Measurements from ENCODE around the gene CAPG.

Gene CAPG

DNA sequence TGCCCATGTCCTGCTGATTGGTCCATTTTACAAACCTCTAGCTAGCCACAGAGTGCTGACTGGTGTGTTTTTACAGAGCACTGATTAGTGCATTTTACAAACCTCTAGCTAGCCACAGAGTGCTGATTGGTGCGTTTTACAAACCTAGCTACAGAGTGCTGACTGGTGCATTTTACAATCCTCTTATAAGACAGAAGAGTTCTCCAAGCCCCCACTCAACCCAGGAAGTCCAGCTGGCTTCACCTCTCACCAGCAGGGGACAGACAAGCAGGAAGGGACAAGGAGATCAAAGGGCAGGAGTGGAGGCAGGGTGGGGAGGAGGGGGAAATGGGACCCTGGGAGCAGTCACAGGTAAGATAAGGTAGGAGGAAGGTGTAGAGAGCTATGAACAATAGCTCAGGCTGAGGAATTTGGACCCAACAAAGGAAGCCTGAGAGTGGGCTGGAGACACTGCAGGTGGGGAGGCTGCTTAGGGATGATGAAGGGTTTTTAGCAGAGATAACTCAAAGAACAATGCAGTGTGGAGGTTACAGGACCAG is 45.5 kb upstream of the CAPG start:
- TF ChIP-seq, protein P1, sequence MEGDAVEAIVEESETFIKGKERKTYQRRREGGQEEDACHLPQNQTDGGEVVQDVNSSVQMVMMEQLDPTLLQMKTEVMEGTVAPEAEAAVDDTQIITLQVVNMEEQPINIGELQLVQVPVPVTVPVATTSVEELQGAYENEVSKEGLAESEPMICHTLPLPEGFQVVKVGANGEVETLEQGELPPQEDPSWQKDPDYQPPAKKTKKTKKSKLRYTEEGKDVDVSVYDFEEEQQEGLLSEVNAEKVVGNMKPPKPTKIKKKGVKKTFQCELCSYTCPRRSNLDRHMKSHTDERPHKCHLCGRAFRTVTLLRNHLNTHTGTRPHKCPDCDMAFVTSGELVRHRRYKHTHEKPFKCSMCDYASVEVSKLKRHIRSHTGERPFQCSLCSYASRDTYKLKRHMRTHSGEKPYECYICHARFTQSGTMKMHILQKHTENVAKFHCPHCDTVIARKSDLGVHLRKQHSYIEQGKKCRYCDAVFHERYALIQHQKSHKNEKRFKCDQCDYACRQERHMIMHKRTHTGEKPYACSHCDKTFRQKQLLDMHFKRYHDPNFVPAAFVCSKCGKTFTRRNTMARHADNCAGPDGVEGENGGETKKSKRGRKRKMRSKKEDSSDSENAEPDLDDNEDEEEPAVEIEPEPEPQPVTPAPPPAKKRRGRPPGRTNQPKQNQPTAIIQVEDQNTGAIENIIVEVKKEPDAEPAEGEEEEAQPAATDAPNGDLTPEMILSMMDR (IDR thresholded peaks at IDR 0.05; ENCODE audit: low read depth, low read length) = no peak
- Histone ChIP-seq H3K4me3 (ENCODE audit: low read depth, low read length) (no peak overlapping the region), H3K9me3 (no peaks in the 10 kb centered on the region), H3K4me1 (no peaks in the 10 kb centered on the region), H3K36me3 (no peaks in the 10 kb centered on the region), H3K27me3 (no peaks in the 10 kb centered on the region)
- DNase-seq = no peak

DNA sequence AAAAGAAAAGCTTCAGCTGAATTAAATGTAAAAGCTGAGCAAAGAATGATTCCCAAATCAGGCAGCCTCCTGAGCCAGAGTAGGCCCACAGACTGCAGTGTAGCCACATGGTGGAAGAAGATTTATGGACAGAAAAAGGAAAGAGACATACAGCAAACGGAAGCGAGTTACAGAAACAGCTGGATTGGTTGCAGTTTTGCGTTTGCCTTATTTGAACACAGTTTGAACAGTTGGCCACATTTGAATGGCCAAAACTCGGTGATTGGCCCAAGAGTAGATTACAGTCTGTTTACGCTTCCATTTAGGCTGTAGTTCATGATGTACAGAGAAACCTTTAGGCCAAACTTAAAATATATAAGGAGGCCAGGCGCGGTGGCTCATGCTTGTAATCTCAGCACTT is 43.4 kb upstream of the CAPG start:
- no peak for DNase-seq
- no peaks in the 10 kb centered on the region for H3K9me3 ChIP-seq
- TF ChIP-seq, protein P1 (IDR thresholded peaks at IDR 0.05; ENCODE audit: low read depth, low read length) = no peak

DNA sequence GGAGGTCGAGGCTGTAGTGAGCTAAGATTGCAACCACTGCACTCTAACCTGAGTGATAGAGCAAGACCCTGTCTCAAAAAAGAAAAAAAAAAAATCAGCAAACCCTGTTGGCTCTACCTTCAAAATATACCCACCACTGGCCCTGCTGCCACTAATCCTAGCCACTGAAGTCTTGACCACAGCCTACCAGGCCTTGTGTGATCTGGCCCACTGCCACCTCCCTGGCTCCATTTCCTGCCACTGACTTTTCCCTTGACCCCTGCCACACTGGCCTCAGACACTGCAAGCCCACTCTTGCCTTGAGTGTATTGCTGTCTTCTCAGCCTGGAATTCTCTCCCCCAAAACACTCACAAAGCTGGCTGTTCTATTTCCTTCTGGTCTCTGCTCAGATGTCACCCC is 42.1 kb upstream of the CAPG start:
- no peaks in the 10 kb centered on the region for H3K9me3 ChIP-seq
- DNase-seq = no peak
- H3K36me3 ChIP-seq = no peaks in the 10 kb centered on the region
- no peak overlapping the region for H3K4me3 ChIP-seq (ENCODE audit: low read depth, low read length)
- no peaks in the 10 kb centered on the region for H3K27me3 ChIP-seq
- no peaks in the 10 kb centered on the region for H3K4me1 ChIP-seq
- TF ChIP-seq, protein P1 (IDR thresholded peaks at IDR 0.05; ENCODE audit: low read depth, low read length) = no peak

More for the DNA sequence above, 43.4 kb upstream of the CAPG start:
- Histone ChIP-seq H3K36me3 (no peaks in the 10 kb centered on the region), H3K4me1 (no peaks in the 10 kb centered on the region), H3K27me3 (no peaks in the 10 kb centered on the region), H3K4me3 (ENCODE audit: low read depth, low read length) (no peak overlapping the region)

DNA sequence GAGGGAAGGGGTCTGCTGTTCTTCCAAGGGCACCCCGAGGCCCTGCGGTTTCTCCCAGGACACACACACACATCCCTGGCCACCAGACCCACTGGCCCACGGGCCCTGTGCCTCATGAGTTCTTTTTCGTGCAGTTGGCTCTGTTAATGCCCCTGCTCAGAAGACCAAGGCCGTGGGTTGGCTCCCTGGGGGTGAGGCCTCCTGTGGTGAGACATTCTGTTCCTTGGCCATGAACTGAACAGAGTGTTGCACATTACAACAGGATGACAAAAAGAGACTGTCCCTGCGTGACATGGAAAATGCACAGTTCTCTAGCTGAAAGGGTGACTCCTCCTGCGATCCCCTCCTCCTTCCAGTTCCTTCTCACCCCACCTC is 39.0 kb upstream of the CAPG start:
- DNase-seq = no peak
- TF ChIP-seq, protein P1 (IDR thresholded peaks at IDR 0.05; ENCODE audit: low read depth, low read length) = no peak

DNA sequence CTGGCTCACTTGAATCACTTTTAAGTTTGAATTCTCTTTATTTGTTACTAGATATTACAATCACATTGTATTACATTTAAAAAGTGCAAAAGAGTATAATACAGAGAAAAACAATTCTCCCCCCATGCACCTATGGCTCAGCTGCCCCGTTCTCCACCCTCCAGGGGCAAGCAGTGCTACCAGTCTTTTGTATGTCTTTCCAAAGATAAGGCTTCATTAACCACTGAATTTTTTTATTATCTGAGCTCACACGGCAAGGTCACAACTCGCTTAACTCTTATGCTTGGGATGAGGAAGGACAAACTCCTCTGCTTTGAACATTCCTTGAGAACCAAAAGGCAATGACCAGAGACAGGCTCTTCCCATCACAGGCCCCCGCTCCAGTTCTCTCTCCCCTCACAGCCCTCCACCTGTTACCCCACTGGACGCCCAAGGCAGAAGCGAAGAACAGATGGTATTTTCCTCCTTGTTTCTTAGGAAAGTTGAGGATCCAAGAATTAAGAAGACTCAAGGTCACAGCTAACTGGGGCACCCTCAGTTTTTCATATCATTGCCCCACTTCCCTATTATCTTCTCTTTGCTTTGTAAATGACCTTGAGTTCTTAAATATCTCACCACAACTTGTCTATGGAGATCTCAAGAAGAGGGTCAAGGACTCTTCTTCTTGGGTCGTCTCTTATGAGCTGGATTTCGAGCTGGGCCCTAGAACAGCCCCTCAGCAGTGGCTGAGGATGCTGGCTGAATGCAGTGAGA is 38.5 kb upstream of the CAPG start:
- DNase-seq = no peak
- Histone ChIP-seq H3K4me3 (ENCODE audit: low read depth, low read length) (no peak overlapping the region), H3K9me3 (no peaks in the 10 kb centered on the region), H3K36me3 (no peaks in the 10 kb centered on the region), H3K27me3 (no peaks in the 10 kb centered on the region), H3K4me1 (peaks cover 24% of the 10 kb centered on the region)
- TF ChIP-seq, protein P1 (IDR thresholded peaks at IDR 0.05; ENCODE audit: low read depth, low read length) = no peak

More for the DNA sequence above, 39.0 kb upstream of the CAPG start:
- no peaks in the 10 kb centered on the region for H3K36me3 ChIP-seq
- H3K4me1 ChIP-seq = peaks cover 24% of the 10 kb centered on the region
- H3K4me3 ChIP-seq (ENCODE audit: low read depth, low read length) = no peak overlapping the region
- no peaks in the 10 kb centered on the region for H3K9me3 ChIP-seq
- no peaks in the 10 kb centered on the region for H3K27me3 ChIP-seq

DNA sequence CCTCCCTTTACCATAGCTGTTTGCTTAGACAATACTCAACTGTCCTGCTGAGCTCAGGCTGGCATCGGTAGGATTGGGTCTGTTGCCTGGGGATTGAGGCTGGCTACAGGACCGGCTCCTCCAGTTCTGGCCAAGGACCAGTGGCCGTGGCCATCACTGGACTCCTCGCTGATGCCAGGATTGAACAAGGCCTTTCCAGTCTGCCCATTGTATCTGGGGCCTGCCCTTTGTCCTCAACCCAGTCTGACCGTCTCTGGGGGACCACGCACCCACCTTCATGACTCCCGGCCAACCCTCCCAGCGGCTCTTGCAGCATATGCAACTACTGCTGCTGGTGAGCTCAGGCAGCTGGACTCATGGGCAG is 37.0 kb upstream of the CAPG start:
- H3K4me3 ChIP-seq (ENCODE audit: low read depth, low read length) = no peak overlapping the region

More for the DNA sequence above, 37.0 kb upstream of the CAPG start:
- H3K27me3 ChIP-seq = no peaks in the 10 kb centered on the region
- no peaks in the 10 kb centered on the region for H3K36me3 ChIP-seq
- TF ChIP-seq, protein P1 (IDR thresholded peaks at IDR 0.05; ENCODE audit: low read depth, low read length) = no peak
- peaks cover 24% of the 10 kb centered on the region for H3K4me1 ChIP-seq
- no peaks in the 10 kb centered on the region for H3K9me3 ChIP-seq
- no peak for DNase-seq

Measured in BE2C (cell line).